GM12864 (cell line): ENCODE data around the gene ZNHIT2.

Source experiments
- DNase-seq: peaks from one replicate; pipeline ENCODE4 v3.0.0-alpha.2; 2011; ENCODE audit warnings: low read depth
- H3K4me3 ChIP-seq: 2 replicates; pipeline ENCODE4 v1.5.1; 2011; ENCODE audit warnings: mild to moderate bottlenecking, low read depth, low read length, control low read depth
- TF ChIP-seq, protein P1 (sequence below): IDR thresholded peaks from 2 replicates; pipeline ENCODE4 v1.5.1; 2011; ENCODE audit warnings: low read depth, mild to moderate bottlenecking, moderate library complexity, low read length, control low read depth, inconsistent platforms; ENCODE audit errors: missing control alignments

ZNHIT2 gene

DNA sequence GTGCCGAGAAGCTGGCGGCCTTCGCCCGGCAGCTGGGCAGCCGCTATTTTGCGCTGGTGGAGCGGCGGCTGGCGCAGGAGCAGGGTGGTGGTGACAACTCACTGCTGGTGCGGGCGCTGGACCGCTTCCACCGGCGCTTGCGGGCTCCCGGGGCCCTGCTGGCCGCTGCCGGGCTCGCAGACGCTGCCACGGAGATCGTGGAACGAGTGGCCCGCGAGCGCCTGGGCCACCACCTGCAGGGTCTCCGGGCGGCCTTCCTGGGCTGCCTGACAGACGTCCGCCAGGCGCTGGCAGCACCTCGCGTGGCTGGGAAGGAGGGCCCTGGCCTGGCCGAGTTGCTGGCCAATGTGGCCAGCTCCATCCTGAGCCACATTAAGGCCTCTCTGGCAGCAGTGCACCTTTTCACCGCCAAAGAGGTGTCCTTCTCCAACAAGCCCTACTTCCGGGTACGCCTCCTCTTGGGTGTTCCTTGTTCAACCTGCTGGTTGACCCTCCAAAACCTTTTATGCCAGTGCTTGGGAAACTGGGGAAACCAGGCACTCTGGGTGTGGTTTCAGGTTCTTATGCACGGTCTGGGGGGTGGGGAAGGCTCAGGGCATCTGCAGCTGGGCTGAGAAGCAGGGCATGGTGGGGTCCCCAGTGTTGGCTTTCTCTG lies 8.9 kb downstream of the ZNHIT2 start:
- H3K4me3 ChIP-seq = no peak overlapping the region
- DNase-seq = no peak
- TF ChIP-seq, protein P1, sequence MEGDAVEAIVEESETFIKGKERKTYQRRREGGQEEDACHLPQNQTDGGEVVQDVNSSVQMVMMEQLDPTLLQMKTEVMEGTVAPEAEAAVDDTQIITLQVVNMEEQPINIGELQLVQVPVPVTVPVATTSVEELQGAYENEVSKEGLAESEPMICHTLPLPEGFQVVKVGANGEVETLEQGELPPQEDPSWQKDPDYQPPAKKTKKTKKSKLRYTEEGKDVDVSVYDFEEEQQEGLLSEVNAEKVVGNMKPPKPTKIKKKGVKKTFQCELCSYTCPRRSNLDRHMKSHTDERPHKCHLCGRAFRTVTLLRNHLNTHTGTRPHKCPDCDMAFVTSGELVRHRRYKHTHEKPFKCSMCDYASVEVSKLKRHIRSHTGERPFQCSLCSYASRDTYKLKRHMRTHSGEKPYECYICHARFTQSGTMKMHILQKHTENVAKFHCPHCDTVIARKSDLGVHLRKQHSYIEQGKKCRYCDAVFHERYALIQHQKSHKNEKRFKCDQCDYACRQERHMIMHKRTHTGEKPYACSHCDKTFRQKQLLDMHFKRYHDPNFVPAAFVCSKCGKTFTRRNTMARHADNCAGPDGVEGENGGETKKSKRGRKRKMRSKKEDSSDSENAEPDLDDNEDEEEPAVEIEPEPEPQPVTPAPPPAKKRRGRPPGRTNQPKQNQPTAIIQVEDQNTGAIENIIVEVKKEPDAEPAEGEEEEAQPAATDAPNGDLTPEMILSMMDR = no peak

GRCh38 chr11:65107751-65108468 lies 9.6 kb downstream of the ZNHIT2 start:
- no peak overlapping the region for H3K4me3 ChIP-seq
- TF ChIP-seq, protein P1 = no peak
- no peak for DNase-seq

- no peak overlapping the region for H3K4me3 ChIP-seq
- no peak for DNase-seq
- TF ChIP-seq, protein P1 = no peak
Observed at GRCh38 chr11:65107078-65107477, 10.4 kb downstream of the ZNHIT2 start.

- no peak overlapping the region for H3K4me3 ChIP-seq
- DNase-seq = no peak
- TF ChIP-seq, protein P1 = no peak
Observed at GRCh38 chr11:65104628-65105027, 12.9 kb downstream of the ZNHIT2 start.

- H3K4me3 ChIP-seq = no peak overlapping the region
- no peak for DNase-seq
- TF ChIP-seq, protein P1 = no peak
Observed at GRCh38 chr11:65103476-65103875, 14.0 kb downstream of the ZNHIT2 start.

GRCh38 chr11:65102142-65103095 lies 15.1 kb downstream of the ZNHIT2 start:
- TF ChIP-seq, protein P1 = no peak
- no peak for DNase-seq
- no peak overlapping the region for H3K4me3 ChIP-seq
